Breast epithelium (tissue), 4 donors: ENCODE measurements around the gene UBXN11. TPM values are rescaled to one million over a fixed set of nuclear protein-coding genes. Genes with fewer than 3 reads are reported as not detected.
"Not testable (repeated sequence)": the region's sequence is repeated elsewhere in the genome, so short reads cannot be mapped to it uniquely, and the experiment has no call there.

Experiments used
- DNase-seq, 2 donors: peaks; one replicate each; pipeline ENCODE4 v3.0.0-alpha.2; 2019; ENCODE audit warnings: low spot score in 2 of 2
- H3K27ac ChIP-seq, 2 donors: fragments of 200-600 bp; sonication (generic) in 1 of 2; one replicate each; pipeline ENCODE4 v1.5.1; 2016 to 2019; ENCODE audit warnings: mild to moderate bottlenecking in 1 of 2
- H3K27me3 ChIP-seq, 2 donors: fragments of 200-600 bp; sonication (generic) in 1 of 2; one replicate each; pipeline versions ENCODE4 v1.5.1 to v1.6.0; 2017 to 2019; ENCODE audit warnings: control low read depth in 1 of 2, mild to moderate bottlenecking in 1 of 2
- H3K36me3 ChIP-seq: fragments of 200-600 bp; one replicate; pipeline ENCODE4 v1.5.1; 2019
- H3K4me1 ChIP-seq, 2 donors: fragments of 200-600 bp; sonication (generic); one replicate each; pipeline ENCODE4 v1.5.1; 2016 to 2019; ENCODE audit warnings: control low read depth in 1 of 2
- H3K4me3 ChIP-seq, 3 donors: fragments of 200-600 bp; sonication (generic); 1 replicate in 2 of 3; 2 replicates in 1 of 3; pipeline ENCODE4 v1.5.1; 2016 to 2019; ENCODE audit warnings: mild to moderate bottlenecking in 3 of 3, moderate library complexity in 2 of 3
- H3K9me3 ChIP-seq, 2 donors: fragments of 200-600 bp; sonication (generic) in 1 of 2; one replicate each; pipeline ENCODE4 v1.5.1; 2016 to 2019; ENCODE audit warnings: control low read depth in 1 of 2
- POLR2A ChIP-seq: fragments of 450-650 bp; IDR thresholded peaks from one replicate; pipeline ENCODE4 v1.6.1; 2016; ENCODE audit warnings: antibody characterized with exemption, mild to moderate bottlenecking, moderate library complexity
- POLR2AphosphoS5 ChIP-seq, 3 donors: sonication (generic); formaldehyde crosslinking; IDR thresholded peaks; one replicate each; pipeline ENCODE4 v1.6.1; 2017; ENCODE audit warnings: antibody characterized with exemption in 3 of 3
- intact Hi-C: fragments of 100-400 bp; cut with DNase I; formaldehyde crosslinking; loops from one replicate; pipeline ENCODE4 v1.15.1; 2023; ENCODE audit warnings: low total_unique reads
- total RNA-seq, 3 donors: library from RNA; depleted of rRNA; stranded (reverse); fragments of >200 nt; gene quantifications; one replicate each; pipeline ENCODE4 v1.1.0, GENCODE V29; 2016
- TF ChIP-seq, protein P1 (sequence below), 3 donors: fragments of 450-650 bp; IDR thresholded peaks; one replicate each; pipeline ENCODE4 v1.5.1; 2016 to 2017; ENCODE audit warnings: antibody characterized with exemption in 3 of 3, mild to moderate bottlenecking in 3 of 3, moderate library complexity in 3 of 3

Gene UBXN11
- total RNA-seq, 3 donors from 2014 or later: 15.0 to 25.5 (median 24.9) TPM

DNA sequence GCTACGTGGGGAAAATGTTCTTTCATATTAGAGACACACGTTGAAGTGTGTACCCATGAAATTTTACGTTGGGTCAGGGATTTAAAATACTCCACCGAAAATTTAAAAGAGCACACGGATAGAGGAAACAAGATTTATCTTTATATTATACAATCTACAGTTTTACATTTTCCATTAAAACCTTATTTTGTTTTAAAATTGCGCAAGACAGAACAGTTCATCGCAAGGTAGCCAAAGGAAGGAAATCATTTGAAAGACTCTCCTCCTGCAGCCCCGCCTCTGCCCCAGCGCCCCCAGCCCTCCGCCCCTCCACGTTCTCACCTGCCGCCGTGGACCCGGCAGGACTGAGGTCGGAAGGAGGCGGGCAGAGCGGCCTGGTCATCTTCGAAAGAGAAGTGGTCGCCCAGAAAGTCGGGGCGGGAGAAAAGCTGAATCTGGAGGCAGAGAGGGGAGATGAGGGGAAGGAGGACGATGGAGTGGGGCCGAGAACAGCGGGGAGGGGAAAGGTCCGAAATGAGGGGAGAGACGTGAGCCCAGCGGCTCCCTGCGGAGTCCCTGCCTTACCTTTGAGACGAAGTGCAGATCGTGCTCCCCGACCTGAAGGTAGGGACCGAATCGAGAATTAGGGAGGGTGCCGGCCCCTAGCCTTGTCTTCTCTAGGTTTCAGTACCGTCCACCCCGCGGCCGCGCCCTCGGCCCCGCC lies 29.5 kb upstream of the UBXN11 start:
- H3K4me3 ChIP-seq: peak overlapping the region; percentile 34 to 70 (median 61)
- no peaks in the 10 kb centered on the region for H3K27me3 ChIP-seq
- TF ChIP-seq POLR2AphosphoS5 (IDR thresholded peaks at IDR 0.05) (no peak), POLR2A (no peak)
- TF ChIP-seq, protein P1, sequence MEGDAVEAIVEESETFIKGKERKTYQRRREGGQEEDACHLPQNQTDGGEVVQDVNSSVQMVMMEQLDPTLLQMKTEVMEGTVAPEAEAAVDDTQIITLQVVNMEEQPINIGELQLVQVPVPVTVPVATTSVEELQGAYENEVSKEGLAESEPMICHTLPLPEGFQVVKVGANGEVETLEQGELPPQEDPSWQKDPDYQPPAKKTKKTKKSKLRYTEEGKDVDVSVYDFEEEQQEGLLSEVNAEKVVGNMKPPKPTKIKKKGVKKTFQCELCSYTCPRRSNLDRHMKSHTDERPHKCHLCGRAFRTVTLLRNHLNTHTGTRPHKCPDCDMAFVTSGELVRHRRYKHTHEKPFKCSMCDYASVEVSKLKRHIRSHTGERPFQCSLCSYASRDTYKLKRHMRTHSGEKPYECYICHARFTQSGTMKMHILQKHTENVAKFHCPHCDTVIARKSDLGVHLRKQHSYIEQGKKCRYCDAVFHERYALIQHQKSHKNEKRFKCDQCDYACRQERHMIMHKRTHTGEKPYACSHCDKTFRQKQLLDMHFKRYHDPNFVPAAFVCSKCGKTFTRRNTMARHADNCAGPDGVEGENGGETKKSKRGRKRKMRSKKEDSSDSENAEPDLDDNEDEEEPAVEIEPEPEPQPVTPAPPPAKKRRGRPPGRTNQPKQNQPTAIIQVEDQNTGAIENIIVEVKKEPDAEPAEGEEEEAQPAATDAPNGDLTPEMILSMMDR (IDR thresholded peaks at IDR 0.05): no peak
- H3K4me1 ChIP-seq: no peaks in the 10 kb centered on the region
- no peaks in the 10 kb centered on the region for H3K36me3 ChIP-seq
- intact Hi-C loops: no loop called here
- H3K9me3 ChIP-seq: no peaks in the 10 kb centered on the region
- no peak overlapping the region for H3K27ac ChIP-seq
- no peak for DNase-seq

DNA sequence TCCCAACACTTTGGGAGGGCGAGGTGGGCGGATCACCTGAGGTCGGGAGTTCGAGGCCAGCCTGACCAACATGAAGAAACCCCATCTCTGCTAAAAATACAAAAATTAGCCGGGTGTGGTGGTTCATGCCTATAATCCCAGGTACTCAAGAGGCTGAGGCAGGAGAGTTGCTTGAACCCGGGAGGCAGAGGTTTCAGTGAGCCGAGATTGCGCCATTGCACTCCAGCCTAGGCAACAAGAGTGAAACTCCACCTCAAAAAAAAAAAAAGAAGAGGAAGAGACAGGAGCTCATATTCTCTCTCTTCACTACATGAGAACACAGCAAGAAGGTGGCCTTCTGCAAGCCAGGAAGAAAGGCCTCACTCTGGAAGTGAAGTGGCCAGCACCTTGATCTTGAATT lies 26.9 kb upstream of the UBXN11 start:
- H3K4me3 ChIP-seq, DNase-seq, H3K36me3 ChIP-seq, intact Hi-C loops, H3K9me3 ChIP-seq, H3K4me1 ChIP-seq, H3K27ac ChIP-seq, H3K27me3 ChIP-seq: not testable (repeated sequence)

DNA sequence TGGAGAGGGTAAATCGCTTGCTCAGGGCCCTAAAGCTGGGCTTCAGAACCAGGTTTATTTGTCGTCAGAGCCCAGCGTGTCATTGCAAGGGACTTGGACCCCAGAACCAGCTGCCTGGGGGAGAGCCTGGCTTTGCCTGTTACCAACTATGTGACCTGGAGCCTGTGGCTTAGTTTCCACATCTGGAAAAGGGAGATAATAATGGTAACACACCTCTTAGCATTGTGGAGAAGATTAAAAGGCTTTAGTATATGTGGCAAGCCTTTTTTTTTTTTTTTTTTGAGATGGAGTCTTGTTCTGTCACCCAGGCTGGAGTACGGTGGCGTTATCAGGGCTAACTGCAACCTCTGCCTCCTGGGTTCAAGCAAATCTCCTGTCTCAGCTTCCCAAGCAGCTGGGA lies 23.8 kb upstream of the UBXN11 start:
- H3K36me3 ChIP-seq: no peaks in the 10 kb centered on the region
- no peak for DNase-seq
- no peaks in the 10 kb centered on the region for H3K4me1 ChIP-seq
- intact Hi-C loops: no loop called here
- H3K9me3 ChIP-seq: no peaks in the 10 kb centered on the region
- no peak overlapping the region for H3K4me3 ChIP-seq
- no peaks in the 10 kb centered on the region for H3K27me3 ChIP-seq
- TF ChIP-seq POLR2AphosphoS5 (IDR thresholded peaks at IDR 0.05) (no peak), POLR2A (no peak)
- H3K27ac ChIP-seq: no peak overlapping the region

DNA sequence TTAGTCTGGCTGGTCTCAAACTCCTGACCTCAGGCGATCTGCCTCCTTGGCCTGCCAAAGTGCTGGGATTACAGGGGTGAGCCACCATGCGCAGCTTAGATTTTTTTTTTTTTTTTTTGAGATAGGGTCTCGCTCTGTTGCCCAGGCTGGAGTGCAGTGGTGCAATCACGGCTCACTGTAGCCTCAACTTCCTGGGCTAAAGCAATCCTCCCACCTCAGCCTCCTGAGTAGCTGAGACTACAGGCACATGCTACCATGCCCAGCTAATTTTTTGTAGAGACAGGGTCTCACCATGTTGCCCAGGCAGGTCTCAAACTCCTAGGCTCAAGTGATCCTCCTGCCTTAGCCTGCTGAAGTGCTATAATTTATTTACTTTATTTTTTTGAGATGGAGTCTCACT lies 22.9 kb upstream of the UBXN11 start:
- H3K36me3 ChIP-seq, H3K4me3 ChIP-seq, DNase-seq, H3K4me1 ChIP-seq, H3K27ac ChIP-seq, intact Hi-C loops, H3K27me3 ChIP-seq, H3K9me3 ChIP-seq: not testable (repeated sequence)

DNA sequence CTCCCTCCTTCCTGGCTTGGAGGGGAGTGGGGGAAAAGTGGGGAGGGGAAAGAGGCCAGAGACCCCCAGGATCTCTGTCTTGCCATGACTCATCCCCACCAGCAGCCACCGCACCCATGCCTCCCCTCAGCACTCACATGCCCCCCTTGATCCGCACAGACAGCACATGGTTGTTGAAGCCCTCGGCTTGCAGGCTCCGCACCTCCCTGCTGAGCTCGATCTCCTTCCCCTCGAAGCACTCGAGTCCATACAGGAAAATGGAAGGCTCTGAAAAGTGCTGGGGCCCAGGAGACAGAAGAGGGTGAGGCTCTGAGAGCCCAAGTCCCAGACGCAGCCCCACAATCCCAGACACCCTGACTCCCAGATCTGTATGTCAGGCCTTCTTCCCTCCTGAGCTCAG lies 22.2 kb upstream of the UBXN11 start:
- Histone ChIP-seq H3K9me3 (no peaks in the 10 kb centered on the region), H3K36me3 (no peaks in the 10 kb centered on the region), H3K27me3 (no peaks in the 10 kb centered on the region), H3K4me1 (no peaks in the 10 kb centered on the region), H3K27ac (no peak overlapping the region), H3K4me3 (no peak overlapping the region)
- DNase-seq: no peak
- TF ChIP-seq, protein P1 (IDR thresholded peaks at IDR 0.05): no peak
- no peak for TF ChIP-seq POLR2AphosphoS5 (IDR thresholded peaks at IDR 0.05)
- TF ChIP-seq POLR2A: no peak
- intact Hi-C loops: no loop called here

DNA sequence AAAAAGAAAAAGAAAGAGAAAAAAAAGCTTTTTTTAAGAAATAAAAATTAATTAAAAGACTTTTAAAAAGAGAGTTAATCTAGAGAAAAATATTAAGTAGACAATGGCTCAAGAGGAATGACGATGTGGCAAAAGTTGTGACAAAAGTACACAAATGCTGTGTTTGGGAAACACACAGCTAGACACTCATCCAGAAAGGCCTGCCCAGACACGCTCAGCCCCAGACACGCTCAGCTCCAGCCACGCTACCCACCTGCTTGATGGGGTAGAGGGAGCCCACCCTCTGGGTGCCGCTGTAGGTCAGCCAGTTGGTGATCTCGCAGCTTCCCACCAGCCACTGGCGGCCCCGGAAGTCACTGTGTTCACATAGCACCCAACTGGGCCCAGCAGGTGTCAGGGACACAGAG lies 21.5 kb upstream of the UBXN11 start:
- TF ChIP-seq, protein P1 (IDR thresholded peaks at IDR 0.05): no peak
- TF ChIP-seq POLR2AphosphoS5 (IDR thresholded peaks at IDR 0.05): no peak
- no peak for TF ChIP-seq POLR2A
- Histone ChIP-seq H3K27me3 (no peaks in the 10 kb centered on the region), H3K27ac (no peak overlapping the region), H3K36me3 (no peaks in the 10 kb centered on the region), H3K4me3 (no peak overlapping the region), H3K4me1 (no peaks in the 10 kb centered on the region), H3K9me3 (no peaks in the 10 kb centered on the region)
- no peak for DNase-seq
- intact Hi-C loops: no loop called here
